ENCODE data around the gene B3GLCT. TPM values are rescaled to one million over a fixed set of nuclear protein-coding genes. Genes with fewer than 3 reads are reported as not detected.

The B3GLCT gene
- total and polyA plus RNA-seq, 2 experiments from 2014 or later, result 2.2 to 4.4 TPM

DNA sequence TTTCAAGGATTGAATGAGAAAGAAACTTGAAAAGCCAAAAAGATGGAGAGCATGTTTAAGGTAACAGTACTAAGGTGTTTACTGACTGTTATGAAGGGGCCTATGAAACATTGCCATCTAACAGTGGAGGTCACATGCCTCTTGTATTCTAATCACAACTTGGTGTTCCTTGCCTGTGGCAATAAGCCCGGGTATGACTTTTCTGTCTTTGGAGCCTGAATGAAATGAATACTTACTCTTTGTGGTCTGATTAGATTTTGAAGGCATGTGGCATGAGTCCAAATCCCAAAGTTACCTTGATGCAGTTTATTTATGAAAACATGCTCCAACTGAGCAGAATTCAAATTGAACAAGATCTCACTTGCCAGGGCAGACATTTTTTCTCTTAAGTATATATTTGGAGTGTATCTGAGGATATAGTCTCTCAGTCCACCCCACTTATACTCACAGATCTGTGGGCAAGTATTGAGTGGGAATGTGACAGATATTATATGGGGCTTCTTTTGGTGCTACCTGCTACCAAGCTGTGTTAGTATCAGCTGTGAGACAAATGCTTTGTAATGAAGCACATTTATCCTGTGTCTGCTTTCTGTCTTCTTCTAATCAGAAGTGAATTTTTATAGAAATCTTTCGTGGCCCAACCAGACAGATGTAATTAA, 67.5 kb downstream of the B3GLCT start (continued):
- TF ChIP-seq, protein P1, sequence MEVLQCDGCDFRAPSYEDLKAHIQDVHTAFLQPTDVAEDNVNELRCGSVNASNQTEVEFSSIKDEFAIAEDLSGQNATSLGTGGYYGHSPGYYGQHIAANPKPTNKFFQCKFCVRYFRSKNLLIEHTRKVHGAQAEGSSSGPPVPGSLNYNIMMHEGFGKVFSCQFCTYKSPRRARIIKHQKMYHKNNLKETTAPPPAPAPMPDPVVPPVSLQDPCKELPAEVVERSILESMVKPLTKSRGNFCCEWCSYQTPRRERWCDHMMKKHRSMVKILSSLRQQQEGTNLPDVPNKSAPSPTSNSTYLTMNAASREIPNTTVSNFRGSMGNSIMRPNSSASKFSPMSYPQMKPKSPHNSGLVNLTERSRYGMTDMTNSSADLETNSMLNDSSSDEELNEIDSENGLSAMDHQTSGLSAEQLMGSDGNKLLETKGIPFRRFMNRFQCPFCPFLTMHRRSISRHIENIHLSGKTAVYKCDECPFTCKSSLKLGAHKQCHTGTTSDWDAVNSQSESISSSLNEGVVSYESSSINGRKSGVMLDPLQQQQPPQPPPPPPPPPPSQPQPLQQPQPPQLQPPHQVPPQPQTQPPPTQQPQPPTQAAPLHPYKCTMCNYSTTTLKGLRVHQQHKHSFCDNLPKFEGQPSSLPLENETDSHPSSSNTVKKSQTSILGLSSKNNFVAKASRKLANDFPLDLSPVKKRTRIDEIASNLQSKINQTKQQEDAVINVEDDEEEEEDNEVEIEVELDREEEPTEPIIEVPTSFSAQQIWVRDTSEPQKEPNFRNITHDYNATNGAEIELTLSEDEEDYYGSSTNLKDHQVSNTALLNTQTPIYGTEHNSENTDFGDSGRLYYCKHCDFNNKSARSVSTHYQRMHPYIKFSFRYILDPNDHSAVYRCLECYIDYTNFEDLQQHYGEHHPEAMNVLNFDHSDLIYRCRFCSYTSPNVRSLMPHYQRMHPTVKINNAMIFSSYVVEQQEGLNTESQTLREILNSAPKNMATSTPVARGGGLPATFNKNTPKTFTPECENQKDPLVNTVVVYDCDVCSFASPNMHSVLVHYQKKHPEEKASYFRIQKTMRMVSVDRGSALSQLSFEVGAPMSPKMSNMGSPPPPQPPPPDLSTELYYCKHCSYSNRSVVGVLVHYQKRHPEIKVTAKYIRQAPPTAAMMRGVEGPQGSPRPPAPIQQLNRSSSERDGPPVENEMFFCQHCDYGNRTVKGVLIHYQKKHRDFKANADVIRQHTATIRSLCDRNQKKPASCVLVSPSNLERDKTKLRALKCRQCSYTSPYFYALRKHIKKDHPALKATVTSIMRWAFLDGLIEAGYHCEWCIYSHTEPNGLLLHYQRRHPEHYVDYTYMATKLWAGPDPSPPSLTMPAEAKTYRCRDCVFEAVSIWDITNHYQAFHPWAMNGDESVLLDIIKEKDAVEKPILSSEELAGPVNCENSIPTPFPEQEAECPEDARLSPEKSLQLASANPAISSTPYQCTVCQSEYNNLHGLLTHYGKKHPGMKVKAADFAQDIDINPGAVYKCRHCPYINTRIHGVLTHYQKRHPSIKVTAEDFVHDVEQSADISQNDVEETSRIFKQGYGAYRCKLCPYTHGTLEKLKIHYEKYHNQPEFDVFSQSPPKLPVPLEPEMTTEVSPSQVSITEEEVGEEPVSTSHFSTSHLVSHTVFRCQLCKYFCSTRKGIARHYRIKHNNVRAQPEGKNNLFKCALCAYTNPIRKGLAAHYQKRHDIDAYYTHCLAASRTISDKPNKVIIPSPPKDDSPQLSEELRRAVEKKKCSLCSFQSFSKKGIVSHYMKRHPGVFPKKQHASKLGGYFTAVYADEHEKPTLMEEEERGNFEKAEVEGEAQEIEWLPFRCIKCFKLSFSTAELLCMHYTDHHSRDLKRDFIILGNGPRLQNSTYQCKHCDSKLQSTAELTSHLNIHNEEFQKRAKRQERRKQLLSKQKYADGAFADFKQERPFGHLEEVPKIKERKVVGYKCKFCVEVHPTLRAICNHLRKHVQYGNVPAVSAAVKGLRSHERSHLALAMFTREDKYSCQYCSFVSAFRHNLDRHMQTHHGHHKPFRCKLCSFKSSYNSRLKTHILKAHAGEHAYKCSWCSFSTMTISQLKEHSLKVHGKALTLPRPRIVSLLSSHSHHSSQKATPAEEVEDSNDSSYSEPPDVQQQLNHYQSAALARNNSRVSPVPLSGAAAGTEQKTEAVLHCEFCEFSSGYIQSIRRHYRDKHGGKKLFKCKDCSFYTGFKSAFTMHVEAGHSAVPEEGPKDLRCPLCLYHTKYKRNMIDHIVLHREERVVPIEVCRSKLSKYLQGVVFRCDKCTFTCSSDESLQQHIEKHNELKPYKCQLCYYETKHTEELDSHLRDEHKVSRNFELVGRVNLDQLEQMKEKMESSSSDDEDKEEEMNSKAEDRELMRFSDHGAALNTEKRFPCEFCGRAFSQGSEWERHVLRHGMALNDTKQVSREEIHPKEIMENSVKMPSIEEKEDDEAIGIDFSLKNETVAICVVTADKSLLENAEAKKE (CRISPR knock-in tag; IDR thresholded peaks at IDR 0.05), result no peak

DNA sequence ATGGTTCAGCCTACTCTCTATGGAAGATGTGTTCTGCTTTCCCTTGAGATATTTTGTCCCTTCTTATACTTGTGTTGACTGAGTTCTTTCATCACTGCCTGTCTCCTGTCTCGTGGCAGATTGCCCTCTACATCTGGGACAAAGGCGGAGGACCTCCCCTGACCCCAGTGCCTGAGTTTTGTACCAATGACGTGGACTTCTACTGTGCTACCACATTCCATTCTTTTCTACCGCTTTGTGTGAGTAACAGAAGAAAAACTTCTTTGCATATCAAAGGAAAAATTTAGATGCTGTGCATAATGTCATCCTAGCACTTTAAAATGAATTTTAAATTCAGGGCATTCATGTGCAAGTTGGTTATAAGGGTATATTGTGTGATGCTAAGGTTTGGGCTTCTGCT, 74.6 kb downstream of the B3GLCT start:
- H3K4me3 ChIP-seq, result no peak overlapping the region
- Mint-ChIP-seq H3K27me3 (ENCODE audit: insufficient read depth, low read depth, poor library complexity) (peaks cover 4% of the 10 kb centered on the region), H3K9me3 (peaks cover 37% of the 10 kb centered on the region), H3K36me3 (ENCODE audit: low read depth) (peaks cover 52% of the 10 kb centered on the region), H3K4me3 (no peak overlapping the region), H3K4me1 (no peaks in the 10 kb centered on the region), H3K27ac (no peak overlapping the region)
- H3K27ac ChIP-seq (ENCODE audit: low read depth), result no peak overlapping the region
- H3K4me2 ChIP-seq, result no peak overlapping the region
- no peaks in the 10 kb centered on the region for H3F3A ChIP-seq (replicated peaks; ENCODE audit: low read depth)
- H4K20me1 ChIP-seq (replicated peaks; ENCODE audit: insufficient read depth), result no peaks in the 10 kb centered on the region; the same call in 1 of the 2 replicates
- H3K36me3 ChIP-seq (ENCODE audit: insufficient read depth), result peaks cover 14% of the 10 kb centered on the region
- no peak overlapping the region for H2AFZ ChIP-seq
- H3K4me1 ChIP-seq (ENCODE audit: insufficient read depth), result no peaks in the 10 kb centered on the region
- DNase-seq (ENCODE audit: low spot score), result no peak
- ATAC-seq, result no peak
- H3K79me2 ChIP-seq (replicated peaks; ENCODE audit: insufficient read depth), result no peaks in the 10 kb centered on the region
- H3K9me2 ChIP-seq (ENCODE audit: insufficient read depth), result no peaks in the 10 kb centered on the region
- no peaks in the 10 kb centered on the region for H3K27me3 ChIP-seq (ENCODE audit: insufficient read depth)
- TF ChIP-seq STAT1 (IDR thresholded peaks at IDR 0.05; ENCODE audit: unreplicated experiment) (no peak), NANOG (IDR thresholded peaks at IDR 0.05; ENCODE audit: borderline replicate concordance) (no peak), CREB1 (CRISPR knock-in tag; IDR thresholded peaks at IDR 0.05; ENCODE audit: low read depth) (no peak), ZNF331 (CRISPR knock-in tag; IDR thresholded peaks at IDR 0.05; ENCODE audit: low read depth) (no peak), ZNF114 (CRISPR knock-in tag; IDR thresholded peaks at IDR 0.05) (no peak)
- TF ChIP-seq, protein P2, sequence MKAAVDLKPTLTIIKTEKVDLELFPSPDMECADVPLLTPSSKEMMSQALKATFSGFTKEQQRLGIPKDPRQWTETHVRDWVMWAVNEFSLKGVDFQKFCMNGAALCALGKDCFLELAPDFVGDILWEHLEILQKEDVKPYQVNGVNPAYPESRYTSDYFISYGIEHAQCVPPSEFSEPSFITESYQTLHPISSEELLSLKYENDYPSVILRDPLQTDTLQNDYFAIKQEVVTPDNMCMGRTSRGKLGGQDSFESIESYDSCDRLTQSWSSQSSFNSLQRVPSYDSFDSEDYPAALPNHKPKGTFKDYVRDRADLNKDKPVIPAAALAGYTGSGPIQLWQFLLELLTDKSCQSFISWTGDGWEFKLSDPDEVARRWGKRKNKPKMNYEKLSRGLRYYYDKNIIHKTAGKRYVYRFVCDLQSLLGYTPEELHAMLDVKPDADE (IDR thresholded peaks at IDR 0.05), result no peak
- TF ChIP-seq, protein P3, sequence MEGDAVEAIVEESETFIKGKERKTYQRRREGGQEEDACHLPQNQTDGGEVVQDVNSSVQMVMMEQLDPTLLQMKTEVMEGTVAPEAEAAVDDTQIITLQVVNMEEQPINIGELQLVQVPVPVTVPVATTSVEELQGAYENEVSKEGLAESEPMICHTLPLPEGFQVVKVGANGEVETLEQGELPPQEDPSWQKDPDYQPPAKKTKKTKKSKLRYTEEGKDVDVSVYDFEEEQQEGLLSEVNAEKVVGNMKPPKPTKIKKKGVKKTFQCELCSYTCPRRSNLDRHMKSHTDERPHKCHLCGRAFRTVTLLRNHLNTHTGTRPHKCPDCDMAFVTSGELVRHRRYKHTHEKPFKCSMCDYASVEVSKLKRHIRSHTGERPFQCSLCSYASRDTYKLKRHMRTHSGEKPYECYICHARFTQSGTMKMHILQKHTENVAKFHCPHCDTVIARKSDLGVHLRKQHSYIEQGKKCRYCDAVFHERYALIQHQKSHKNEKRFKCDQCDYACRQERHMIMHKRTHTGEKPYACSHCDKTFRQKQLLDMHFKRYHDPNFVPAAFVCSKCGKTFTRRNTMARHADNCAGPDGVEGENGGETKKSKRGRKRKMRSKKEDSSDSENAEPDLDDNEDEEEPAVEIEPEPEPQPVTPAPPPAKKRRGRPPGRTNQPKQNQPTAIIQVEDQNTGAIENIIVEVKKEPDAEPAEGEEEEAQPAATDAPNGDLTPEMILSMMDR (conservative IDR thresholded peaks at IDR 0.05; ENCODE audit: low read depth in 2 of 2), result no peak
